H1 (cell line): ENCODE data around the gene NRSN2. TPM values are rescaled to one million over a fixed set of nuclear protein-coding genes. Genes with fewer than 3 reads are reported as not detected.

Source experiments
- CTCF ChIA-PET: fragments of 300-600 bp; sonication (Branson Sonifier 250); formaldehyde crosslinking; loops from one replicate; lab custom pipeline; 2021; ENCODE audit not compliant: partially characterized antibody; lab: Charles Lee
- POLR2A ChIA-PET: fragments of 300-600 bp; sonication (Branson Sonifier 250); formaldehyde crosslinking; loops from one replicate; lab custom pipeline; 2021; ENCODE audit warnings: inconsistent platforms; ENCODE audit not compliant: partially characterized antibody; lab: Charles Lee
- DNase-seq, 2 experiments: peaks; one replicate each; pipeline versions ENCODE4 v3.0.0 to v3.0.0-alpha.2; 2010 to 2022; ENCODE audit warnings: low spot score in 2 of 2, low read depth in 1 of 2, mixed read lengths in 1 of 2
- FAIRE-seq: peaks from 2 replicates; lab custom pipeline; 2011; peaks lifted over from hg19 to GRCh38; lab: Jason Lieb, UNC
- H2AFZ ChIP-seq: 2 replicates; pipeline ENCODE4 v1.8.1; 2012; ENCODE audit warnings: low read length, inconsistent platforms
- H2AK5ac ChIP-seq: 2 replicates; pipeline ENCODE4 v1.6.1; 2013; ENCODE audit warnings: low read depth, low read length
- H2BK120ac ChIP-seq: replicated peaks from 2 replicates; pipeline ENCODE3; 2013; ENCODE audit warnings: low read depth, low read length, inconsistent platforms
- H2BK12ac ChIP-seq: 2 replicates; pipeline ENCODE4 v1.6.1; 2013; ENCODE audit warnings: low read depth, low read length
- H2BK15ac ChIP-seq: 2 replicates; pipeline ENCODE4 v1.6.1; 2013; ENCODE audit warnings: low read length
- H2BK20ac ChIP-seq: 2 replicates; pipeline ENCODE4 v1.6.1; 2013; ENCODE audit warnings: low read length
- H2BK5ac ChIP-seq: 2 replicates; pipeline ENCODE4 v1.6.1; 2013; ENCODE audit warnings: low read depth, low read length
- H3K14ac ChIP-seq: 2 replicates; pipeline ENCODE4 v1.6.1; 2013; ENCODE audit warnings: inconsistent platforms; ENCODE audit not compliant: insufficient read length
- H3K18ac ChIP-seq: 2 replicates; pipeline ENCODE4 v1.6.1; 2013; ENCODE audit warnings: low read length; ENCODE audit errors: extremely low read depth
- H3K23ac ChIP-seq: 2 replicates; pipeline ENCODE4 v1.6.1; 2013; ENCODE audit warnings: inconsistent platforms; ENCODE audit not compliant: insufficient read length
- H3K23me2 ChIP-seq: 2 replicates; pipeline ENCODE4 v1.6.1; 2013; ENCODE audit warnings: low read depth, low read length
- H3K27ac ChIP-seq: 2 replicates; pipeline ENCODE4 v1.6.1; 2011; ENCODE audit warnings: low read depth, low read length, inconsistent platforms
- H3K27me3 ChIP-seq, 4 experiments: replicated peaks in 1 of 4; 1 replicate in 1 of 4; 2 replicates in 3 of 4; pipeline versions ENCODE4 v1.6.1 to v1.8.1; 2011 to 2013; ENCODE audit warnings: low read length in 3 of 4, mild to moderate bottlenecking in 3 of 4, inconsistent platforms in 2 of 4, mixed read lengths in 2 of 4, moderate library complexity in 1 of 4; ENCODE audit not compliant: control insufficient read depth in 3 of 4, insufficient read depth in 3 of 4; ENCODE audit errors: extremely low read depth in 1 of 4
- H3K36me3 ChIP-seq, 4 experiments: 2 replicates each; pipeline versions ENCODE4 v1.6.1 to v1.8.1; 2011 to 2013; ENCODE audit warnings: mild to moderate bottlenecking in 4 of 4, low read length in 3 of 4, moderate library complexity in 2 of 4, control low read depth in 1 of 4, inconsistent platforms in 1 of 4; ENCODE audit not compliant: insufficient read depth in 4 of 4, control insufficient read depth in 2 of 4
- H3K4ac ChIP-seq: replicated peaks from 2 replicates; pipeline ENCODE3; 2013; ENCODE audit warnings: low read length, low read depth, mixed read lengths, inconsistent platforms; ENCODE audit not compliant: insufficient read length
- H3K4me1 ChIP-seq, 4 experiments: replicated peaks in 1 of 4; 1 replicate in 1 of 4; 2 replicates in 3 of 4; pipeline versions ENCODE4 v1.6.1 to v1.8.1; 2011 to 2013; ENCODE audit warnings: low read length in 3 of 4, inconsistent platforms in 2 of 4, mixed read lengths in 1 of 4; ENCODE audit not compliant: insufficient read depth in 4 of 4, control insufficient read depth in 3 of 4
- H3K4me2 ChIP-seq, 2 experiments: 2 replicates each; pipeline versions ENCODE4 v1.6.1 to v1.8.1; 2011 to 2013; ENCODE audit warnings: low read depth in 2 of 2, low read length in 2 of 2, control low read depth in 1 of 2, inconsistent platforms in 1 of 2, mild to moderate bottlenecking in 1 of 2; ENCODE audit not compliant: insufficient read depth in 1 of 2
- H3K4me3 ChIP-seq, 4 experiments: fragments of 200-600, 300-600 bp in 1 of 4; sonication (generic), shearing (Covaris generic), sonication (Bioruptor Twin) in 1 of 4; 2 replicates each; pipeline versions ENCODE4 v1.5.1 to v1.8.1; 2011 to 2016; ENCODE audit warnings: low read length in 4 of 4, low read depth in 3 of 4, control low read depth in 2 of 4, inconsistent platforms in 2 of 4, mild to moderate bottlenecking in 2 of 4, mixed read lengths in 1 of 4, moderate library complexity in 1 of 4; ENCODE audit not compliant: insufficient read depth in 2 of 4; ENCODE audit errors: extremely low read depth in 1 of 4
- H3K56ac ChIP-seq: replicated peaks from 2 replicates; pipeline ENCODE3; 2013; ENCODE audit warnings: low read depth, mild to moderate bottlenecking, mixed read lengths, low read length, inconsistent platforms; ENCODE audit not compliant: insufficient read length
- H3K79me1 ChIP-seq: 2 replicates; pipeline ENCODE4 v1.6.1; 2013; ENCODE audit warnings: low read depth, low read length, control low read depth
- H3K79me2 ChIP-seq, 2 experiments: 2 replicates each; pipeline versions ENCODE4 v1.6.1 to v1.8.1; 2012 to 2013; ENCODE audit warnings: low read length in 2 of 2, mild to moderate bottlenecking in 2 of 2, inconsistent platforms in 1 of 2; ENCODE audit not compliant: insufficient read depth in 2 of 2, control insufficient read depth in 1 of 2
- H3K9ac ChIP-seq, 4 experiments: replicated peaks in 1 of 4; 1 replicate in 1 of 4; 2 replicates in 3 of 4; pipeline versions ENCODE4 v1.6.1 to v1.8.1; 2011 to 2013; ENCODE audit warnings: low read depth in 3 of 4, low read length in 3 of 4, control low read depth in 2 of 4, mild to moderate bottlenecking in 2 of 4, moderate library complexity in 2 of 4, inconsistent platforms in 1 of 4; ENCODE audit errors: extremely low read depth in 1 of 4
- H3K9me3 ChIP-seq, 2 experiments: 2 replicates each; pipeline versions ENCODE4 v1.6.1 to v1.8.1; 2012 to 2013; ENCODE audit warnings: mild to moderate bottlenecking in 2 of 2, moderate library complexity in 2 of 2, control low read depth in 1 of 2, inconsistent platforms in 1 of 2, low read depth in 1 of 2, low read length in 1 of 2, mixed read lengths in 1 of 2; ENCODE audit not compliant: insufficient read depth in 2 of 2
- H4K20me1 ChIP-seq, 2 experiments: replicated peaks in 1 of 2; 2 replicates each; pipeline versions ENCODE3 to v1.8.1; 2011 to 2013; ENCODE audit warnings: inconsistent platforms in 2 of 2, low read length in 2 of 2, mild to moderate bottlenecking in 1 of 2; ENCODE audit not compliant: insufficient read depth in 2 of 2, control insufficient read depth in 1 of 2
- H4K5ac ChIP-seq: 2 replicates; pipeline ENCODE4 v1.6.1; 2013; ENCODE audit warnings: low read length, low read depth, mixed read lengths, inconsistent platforms; ENCODE audit not compliant: insufficient read length
- H4K8ac ChIP-seq: 2 replicates; pipeline ENCODE4 v1.8.0; 2013; ENCODE audit warnings: mild to moderate bottlenecking, moderate library complexity, low read length, inconsistent platforms; ENCODE audit not compliant: insufficient read depth; ENCODE audit errors: extremely low read depth
- H4K91ac ChIP-seq: replicated peaks from 2 replicates; pipeline ENCODE3; 2013; ENCODE audit warnings: low read length, mixed read lengths, inconsistent platforms; ENCODE audit not compliant: insufficient read length
- CBX5 ChIP-seq: fragments of 300-800, 300-1000 bp; sonication (generic); IDR thresholded peaks from 2 replicates; pipeline ENCODE4 v1.7.1; 2016; ENCODE audit warnings: antibody characterized with exemption, low read length, low read depth
- CEBPB ChIP-seq: IDR thresholded peaks from 2 replicates; pipeline ENCODE4 v1.6.1; 2012; ENCODE audit warnings: low read depth, low read length
- RFX5 ChIP-seq: IDR thresholded peaks from 2 replicates; pipeline ENCODE4 v1.6.1; 2011; ENCODE audit warnings: low read depth, low read length, improper control_type of control experiment, borderline replicate concordance
- TAF1 ChIP-seq: IDR thresholded peaks from 2 replicates; pipeline ENCODE4 v1.6.1; 2011; ENCODE audit warnings: mild to moderate bottlenecking, low read depth, low read length
- TAF7 ChIP-seq: optimal IDR thresholded peaks from 2 replicates; pipeline ENCODE3; 2011; ENCODE audit warnings: low read depth, mild to moderate bottlenecking, inconsistent platforms, low read length, moderate library complexity, borderline replicate concordance
- ZNF274 ChIP-seq: IDR thresholded peaks from 2 replicates; pipeline ENCODE4 v1.7.0; 2012; ENCODE audit warnings: low read length, borderline replicate concordance; ENCODE audit errors: extremely low read depth
- WGBS, 2 experiments: shearing (Covaris generic) in 1 of 2; methylation state at CpG; one replicate each; pipeline versions ENCODE4 v1.1.6 to v1.1.7; 2013 to 2015; ENCODE audit warnings: low lambda C conversion rate in 2 of 2, mixed read lengths in 2 of 2, inconsistent platforms in 1 of 2, low coverage in 1 of 2, missing lambda C conversion rate in 1 of 2; ENCODE audit not compliant: insufficient replicate concordance in 2 of 2, insufficient coverage in 1 of 2, insufficient read length in 1 of 2; ENCODE audit errors: extremely low coverage in 1 of 2, missing lambda C conversion rate in 1 of 2; 5-methylcytosine and 5-hydroxymethylcytosine counted together
- polyA plus RNA-seq, 7 experiments: library from polyadenylated mRNA; depleted of rRNA in 3 of 7; stranded (reverse) in 5 of 7; unstranded in 2 of 7; fragments of >200 nt in 5 of 7; fragments of 200-250 nt in 2 of 7; gene quantifications; 1 replicate in 5 of 7; 2 replicates in 1 of 7; 4 replicates in 1 of 7; pipeline versions ENCODE4 v1.2.1 to v1.2.3, GENCODE V29; 2011 to 2013; ENCODE audit warnings: missing spikeins in 2 of 7, mixed read lengths in 2 of 7
- total RNA-seq: library from RNA; stranded (reverse); fragmentation: NEBNext Ultra II Directional; extraction: Animal tissue kit (Norgen Biotek cat#: 25700); gene quantifications from 2 replicates; pipeline ENCODE4 v1.2.1, GENCODE V29; 2021

The NRSN2 gene
- total and polyA plus RNA-seq, 2 of the 8 experiments (the other 6 are each of a cell fraction or from before 2014, with no cell fraction given) = 19.4 to 33.3 TPM

- Histone ChIP-seq H3K4me1 (peaks cover 0 to 4% (median 0%) of the 10 kb centered on the region in 4 experiments; a peak in 2 of 7 replicates), H3K4me2 (no peak overlapping the region), H3K18ac (no peak overlapping the region), H3K9ac (no peak overlapping the region), H2AFZ (no peak overlapping the region), H3K9me3 (no peaks in the 10 kb centered on the region), H2BK120ac (no peak overlapping the region), H3K79me1 (no peaks in the 10 kb centered on the region), H3K4ac (no peak overlapping the region), H3K36me3 (no peaks in the 10 kb centered on the region; a peak in 1 of 8 replicates), H4K20me1 (no peaks in the 10 kb centered on the region), H2BK15ac (no peak overlapping the region), H3K56ac (no peak overlapping the region), H3K23me2 (no peaks in the 10 kb centered on the region), H3K79me2 (no peaks in the 10 kb centered on the region; a peak in 1 of 4 replicates), H2BK12ac (no peak overlapping the region), H3K23ac (no peak overlapping the region), H3K27ac (no peak overlapping the region), H4K91ac (no peak overlapping the region), H3K27me3 (no peaks in the 10 kb centered on the region; a peak in 1 of 7 replicates), H2AK5ac (no peak overlapping the region), H2BK20ac (no peak overlapping the region), H4K8ac (no peak overlapping the region), H4K5ac (no peak overlapping the region), H3K4me3 (no peak overlapping the region), H2BK5ac (no peak overlapping the region), H3K14ac (no peak overlapping the region)
- ChIA-PET CTCF (interaction anchor here (0.6 to 4.4 kb wide), 10 partner anchors 12 to 111 kb away, joined by 3 to 28 read pairs (median 4); partner anchors contain the start of gene NRSN2), POLR2A (interaction anchor here (1.1 to 14.7 kb wide), 4 partner anchors 11 to 41 kb away, joined by 3 to 172 read pairs (median 4); partner anchors contain the start of gene TRIB3)
- no peak for TF ChIP-seq CBX5
- no peak for TF ChIP-seq CEBPB
- no peak for TF ChIP-seq TAF1
- TF ChIP-seq ZNF274 = no peak
- TF ChIP-seq RFX5 = no peak
- no peak for TF ChIP-seq TAF7
- DNase-seq = no peak
- no peak for FAIRE-seq
- 92% methylated on average over 13 of the region's 13 CpGs; no CpG with 5 or more reads in 1 of the 2 experiments for WGBS, 2 experiments
Measured at GRCh38 chr20:366719-367485, 20.0 kb downstream of the NRSN2 start.
